NCI-H510A (cell line): ENCODE data around the gene HOGA1.
"Not testable (repeated sequence)": the region's sequence is repeated elsewhere in the genome, so short reads cannot be mapped to it uniquely, and the experiment has no call there.

Experiments used
- DNase-seq: peaks from one replicate; lab custom pipeline; 2025; lab: John Stamatoyannopoulos, UW

The HOGA1 gene

GRCh38 chr10:97611473-97611872 lies 27.3 kb downstream of the HOGA1 start:
- DNase-seq, result no peak

GRCh38 chr10:97612386-97612785 lies 28.2 kb downstream of the HOGA1 start:
- DNase-seq, result no peak

GRCh38 chr10:97618285-97618684 lies 34.1 kb downstream of the HOGA1 start:
- DNase-seq, result no peak

GRCh38 chr10:97618733-97619132 lies 34.5 kb downstream of the HOGA1 start:
- DNase-seq, result no peak

GRCh38 chr10:97623277-97623676 lies 39.1 kb downstream of the HOGA1 start:
- DNase-seq, result no peak

- DNase-seq, result no peak
Observed at GRCh38 chr10:97627731-97628130, 43.5 kb downstream of the HOGA1 start.

GRCh38 chr10:97628228-97628627 lies 44.0 kb downstream of the HOGA1 start:
- DNase-seq, result no peak

- DNase-seq, result no peak
Observed at GRCh38 chr10:97629289-97629688, 45.1 kb downstream of the HOGA1 start.

- DNase-seq, result no peak
Observed at GRCh38 chr10:97631098-97631497, 46.9 kb downstream of the HOGA1 start.

- peak; percentile 94 for DNase-seq
Observed at GRCh38 chr10:97632949-97633884, 49.0 kb downstream of the HOGA1 start, which contains the start of gene MORN4. Gene MORN4, minus strand, starts transcription at chr10:97633500. Its CDS starts 13,847 bp downstream, at chr10:97619653.

- DNase-seq, result peak; percentile 36
Observed at GRCh38 chr10:97633921-97634320, 49.7 kb downstream of the HOGA1 start.

GRCh38 chr10:97635577-97635976 lies 51.4 kb downstream of the HOGA1 start:
- no peak for DNase-seq

GRCh38 chr10:97639090-97639489 lies 54.9 kb downstream of the HOGA1 start:
- DNase-seq, result not testable (repeated sequence)

- DNase-seq, result peak; percentile 98
Observed at GRCh38 chr10:97640174-97640867, 56.1 kb downstream of the HOGA1 start, which contains the start of gene PI4K2A. Gene PI4K2A, plus strand, starts transcription at chr10:97640671. Its CDS starts 72 bp downstream, at chr10:97640743.

GRCh38 chr10:97640868-97641811 lies 57.0 kb downstream of the HOGA1 start:
- peak; percentile 3 for DNase-seq

GRCh38 chr10:97642471-97643159 lies 58.4 kb downstream of the HOGA1 start:
- DNase-seq, result not testable (repeated sequence)

- no peak for DNase-seq
Observed at GRCh38 chr10:97643441-97643985, 59.3 kb downstream of the HOGA1 start.

GRCh38 chr10:97644936-97645335 lies 60.7 kb downstream of the HOGA1 start:
- no peak for DNase-seq

- DNase-seq, result no peak
Observed at GRCh38 chr10:97647556-97647955, 63.4 kb downstream of the HOGA1 start.

GRCh38 chr10:97648562-97649404 lies 64.6 kb downstream of the HOGA1 start:
- no peak for DNase-seq
